ENCODE data around the gene APOA1. TPM values are rescaled to one million over a fixed set of nuclear protein-coding genes. Genes with fewer than 3 reads are reported as not detected.

APOA1 gene
- total RNA-seq, 2 donors from 2014 or later: 91.8 to 120 TPM

- no peak for DNase-seq
- Histone ChIP-seq H3K4me3 (ENCODE audit: low read length) (no peak overlapping the region), H3K4me1 (ENCODE audit: control insufficient read depth, insufficient read depth, low read length) (peaks cover 14% of the 10 kb centered on the region), H3K36me3 (ENCODE audit: control insufficient read depth, insufficient read depth, low read length) (peaks cover 38% of the 10 kb centered on the region), H3K9me3 (ENCODE audit: control insufficient read depth, low read length) (no peaks in the 10 kb centered on the region), H3K27ac (ENCODE audit: low read depth, low read length) (no peak overlapping the region), H3K27me3 (ENCODE audit: control insufficient read depth, insufficient read depth, low read length, poor library complexity, severe bottlenecking) (no peaks in the 10 kb centered on the region), H3K9ac (ENCODE audit: extremely low read depth, low read length, poor library complexity, severe bottlenecking) (no peak overlapping the region)
- Mint-ChIP-seq H3K27me3 (ENCODE audit: insufficient read depth) (no peaks in the 10 kb centered on the region), H3K4me3 (no peak overlapping the region), H3K27ac (no peak overlapping the region), H3K4me1 (peaks cover 29% of the 10 kb centered on the region), H3K36me3 (ENCODE audit: low read depth) (peaks cover 51% of the 10 kb centered on the region), H3K9me3 (no peaks in the 10 kb centered on the region)
- 92 to 96% methylated on average over 3 to 4 of the region's 4 CpGs for WGBS, 2 experiments (ENCODE audit: insufficient coverage in 1 of 2, insufficient read length in 1 of 2)
- no peak for TF ChIP-seq CTCF (conservative IDR thresholded peaks at IDR 0.05)
Measured at GRCh38 chr11:116844722-116845121, 7.3 kb upstream of the APOA1 start.

GRCh38 chr11:116843661-116844060 lies 6.2 kb upstream of the APOA1 start:
- H3K4me3 ChIP-seq (ENCODE audit: low read length): no peak overlapping the region
- no peaks in the 10 kb centered on the region for H3K9me3 ChIP-seq (ENCODE audit: control insufficient read depth, low read length)
- Mint-ChIP-seq H3K27me3 (ENCODE audit: insufficient read depth) (no peaks in the 10 kb centered on the region), H3K4me1 (peaks cover 37% of the 10 kb centered on the region), H3K27ac (no peak overlapping the region), H3K9me3 (no peaks in the 10 kb centered on the region), H3K4me3 (no peak overlapping the region), H3K36me3 (ENCODE audit: low read depth) (peaks cover 43% of the 10 kb centered on the region)
- peaks cover 31% of the 10 kb centered on the region for H3K36me3 ChIP-seq (ENCODE audit: control insufficient read depth, insufficient read depth, low read length)
- no peak for TF ChIP-seq CTCF (conservative IDR thresholded peaks at IDR 0.05)
- H3K27me3 ChIP-seq (ENCODE audit: control insufficient read depth, insufficient read depth, low read length, poor library complexity, severe bottlenecking): no peaks in the 10 kb centered on the region
- no peak overlapping the region for H3K9ac ChIP-seq (ENCODE audit: extremely low read depth, low read length, poor library complexity, severe bottlenecking)
- no peak for DNase-seq
- no peak overlapping the region for H3K27ac ChIP-seq (ENCODE audit: low read depth, low read length)
- WGBS, 2 experiments (ENCODE audit: insufficient coverage in 1 of 2, insufficient read length in 1 of 2): 93% methylated on average over 6 to 9 of the region's 9 CpGs
- peaks cover 14% of the 10 kb centered on the region for H3K4me1 ChIP-seq (ENCODE audit: control insufficient read depth, insufficient read depth, low read length)

GRCh38 chr11:116842909-116843308 lies 5.5 kb upstream of the APOA1 start:
- Histone ChIP-seq H3K4me1 (ENCODE audit: control insufficient read depth, insufficient read depth, low read length) (peaks cover 20% of the 10 kb centered on the region), H3K36me3 (ENCODE audit: control insufficient read depth, insufficient read depth, low read length) (peaks cover 29% of the 10 kb centered on the region), H3K4me3 (ENCODE audit: low read length) (no peak overlapping the region), H3K9me3 (ENCODE audit: control insufficient read depth, low read length) (no peaks in the 10 kb centered on the region), H3K27ac (ENCODE audit: low read depth, low read length) (no peak overlapping the region), H3K27me3 (ENCODE audit: control insufficient read depth, insufficient read depth, low read length, poor library complexity, severe bottlenecking) (no peaks in the 10 kb centered on the region), H3K9ac (ENCODE audit: extremely low read depth, low read length, poor library complexity, severe bottlenecking) (no peak overlapping the region)
- no peak for DNase-seq
- no peak for TF ChIP-seq CTCF (conservative IDR thresholded peaks at IDR 0.05)
- no peaks in the 10 kb centered on the region for H3K27me3 Mint-ChIP-seq (ENCODE audit: insufficient read depth)
- H3K4me1 Mint-ChIP-seq: peaks cover 45% of the 10 kb centered on the region
- peak overlapping the region; percentile 77 for H3K27ac Mint-ChIP-seq
- H3K36me3 Mint-ChIP-seq (ENCODE audit: low read depth): peaks cover 42% of the 10 kb centered on the region
- no peak overlapping the region for H3K4me3 Mint-ChIP-seq
- 88 to 91% methylated on average over 4 of the region's 4 CpGs for WGBS, 2 experiments (ENCODE audit: insufficient coverage in 1 of 2, insufficient read length in 1 of 2)
- no peaks in the 10 kb centered on the region for H3K9me3 Mint-ChIP-seq
